ENCODE data around the gene VANGL1. TPM values are rescaled to one million over a fixed set of nuclear protein-coding genes. Genes with fewer than 3 reads are reported as not detected.

VANGL1 gene
- 5.9 and 9.4 TPM in 2 replicates for total RNA-seq (2016; rRNA removed; fragmentation: Illumina TruSeq; extraction: Trizol)
- total RNA-seq (2016; cell fraction: cytosol; rRNA removed; fragmentation: Illumina TruSeq; extraction: Trizol; ENCODE audit: low read depth) = 3.4 and 3.7 TPM in 2 replicates
- 5.7 and 8.5 TPM in 2 replicates for total RNA-seq (2016; cell fraction: insoluble cytoplasmic fraction; rRNA removed; fragmentation: Illumina TruSeq; extraction: Trizol)
- total RNA-seq (2016; cell fraction: membrane; rRNA removed; fragmentation: Illumina TruSeq; extraction: Trizol) = 5.7 and 6.0 TPM in 2 replicates
- total RNA-seq (2016; cell fraction: nucleus; rRNA removed; fragmentation: Illumina TruSeq; extraction: Trizol) = 10.0 and 12.8 TPM in 2 replicates
- 5.3 TPM in 2 replicates for polyA plus RNA-seq (2011; rRNA removed)
- polyA plus RNA-seq (2011; cell fraction: cytosol; rRNA removed) = 5.1 and 5.3 TPM in 2 replicates
- 4.1 and 5.0 TPM in 2 replicates for polyA plus RNA-seq (2011; cell fraction: nucleus; rRNA removed)
- polyA plus RNA-seq (2012) = 3.7 and 4.2 TPM in 2 replicates
- 1.4 and 1.6 TPM in 2 replicates for polyA plus RNA-seq (2016; cell fraction: cytosol; fragmentation: Illumina TruSeq; extraction: Trizol; ENCODE audit: low read depth)
- 4.2 and 5.8 TPM in 2 replicates for polyA plus RNA-seq (2016; cell fraction: insoluble cytoplasmic fraction; fragmentation: Illumina TruSeq; extraction: Trizol; ENCODE audit: low read depth)
- polyA plus RNA-seq (2016; cell fraction: membrane; fragmentation: Illumina TruSeq; extraction: Trizol; ENCODE audit: low read depth) = 2.6 and 2.7 TPM in 2 replicates
- 10.3 and 10.4 TPM in 2 replicates for polyA plus RNA-seq (2016; cell fraction: nucleus; fragmentation: Illumina TruSeq; extraction: Trizol; ENCODE audit: insufficient read depth, low read depth)
- 14.7 and 37.5 TPM in 2 replicates for polyA minus RNA-seq (2011; rRNA and poly(A)+ RNA removed; ENCODE audit: low replicate concordance)
- 4.2 and 5.7 TPM in 2 replicates for polyA minus RNA-seq (2011; cell fraction: cytosol; rRNA and poly(A)+ RNA removed)
- polyA minus RNA-seq (2011; cell fraction: nucleus; rRNA and poly(A)+ RNA removed) = 5.3 and 7.2 TPM in 2 replicates
- Bru-seq, nascent RNA = percentile 76 among the genes with signal in this experiment
- BruChase-seq, experiment 1, labeled RNA remaining after a 6-hour chase = percentile 67 among the genes with signal in this experiment
- BruChase-seq, experiment 2, labeled RNA remaining after a 2-hour chase = percentile 72 among the genes with signal in this experiment
- long read RNA-seq, experiment 1, full-length matches to known transcripts = 6 of 12 reads
- long read RNA-seq, experiment 1, partial matches to known transcripts = 4 of 12 reads
- long read RNA-seq, experiment 1, other reads (novel, unspliced or antisense) = 2 of 12 reads
- long read RNA-seq, experiment 2, full-length matches to known transcripts = 7 of 26 reads
- long read RNA-seq, experiment 2, partial matches to known transcripts = 3 of 26 reads
- long read RNA-seq, experiment 2, other reads (novel, unspliced or antisense) = 16 of 26 reads

DNA sequence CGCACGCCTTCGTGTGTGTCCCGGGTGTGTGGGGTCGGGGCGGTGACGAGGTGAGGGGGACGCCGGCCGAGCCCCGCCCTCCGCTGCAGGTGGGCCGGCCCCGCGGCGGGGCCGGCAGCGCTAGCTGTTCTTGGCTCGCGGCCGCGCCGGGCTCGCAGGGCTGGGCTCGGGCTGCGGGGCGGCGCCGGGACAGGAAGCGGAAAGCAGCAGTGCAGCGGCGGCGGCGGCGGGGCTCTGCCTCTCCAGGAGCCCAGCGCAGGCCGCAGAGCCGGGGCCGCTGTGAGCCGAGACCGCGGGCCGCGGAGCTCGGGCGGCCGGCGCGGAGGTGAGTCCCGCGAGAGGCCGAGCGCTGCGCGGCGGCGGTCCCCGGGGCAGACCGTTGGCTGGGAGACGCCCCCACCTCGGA lies at the start of gene VANGL1:
Gene VANGL1 (plus strand): TSS at position 209 of the 406 bp plus-strand sequence. CDS start 9,444 bp downstream, outside the sequence.
- H2AFZ ChIP-seq (ENCODE audit: low read length) = peak within 1 kb of the TSS; percentile 78
- ChIA-PET POLR2A (interaction anchor here (0.6 kb wide), 1 partner anchor 69 kb away, joined by 3 read pairs; no protein-coding TSS in a partner anchor), CTCF (ENCODE audit: low intra/inter-chr PET ratio, low total read pairs) (no interaction called here)
- H3K27me3 ChIP-seq (ENCODE audit: control insufficient read depth in 1 of 2, insufficient read depth in 2 of 2, low read length in 2 of 2) = peaks cover 0 to 2% of the 10 kb centered on the region in 2 experiments; a peak in 1 of 5 replicates
- H3K9ac ChIP-seq (ENCODE audit: insufficient read depth, low read depth, low read length) = peak within 1 kb of the TSS; percentile 77
- peak within 1 kb of the TSS; percentile 89 for H3K27ac ChIP-seq (ENCODE audit: extremely low read length, insufficient read depth, low read length)
- no peaks in the 10 kb centered on the region for H3K9me3 ChIP-seq (ENCODE audit: low read length)
- H3K36me3 ChIP-seq (replicated peaks in 1 of 2; ENCODE audit: control insufficient read depth in 1 of 2, insufficient read depth in 2 of 2, low read length in 2 of 2) = no peaks in the 10 kb centered on the region
- DNase-seq (ENCODE audit: low spot score) = peak; percentile 34
- in situ Hi-C loops (cut with HindIII; ENCODE audit: extremely low pct_ligation_motif_present, low pct_unique_long_range_greater_than_20kb) = no loop called here
- 0% methylated on average over 3 of the region's 61 CpGs for WGBS (ENCODE audit: low lambda C conversion rate)
- no TSS peak for BruUV-seq (replicated peaks)
- peaks cover 34% of the 10 kb centered on the region for H3K4me1 ChIP-seq (ENCODE audit: insufficient read depth, low read length)
- no peak for FAIRE-seq
- ATAC-seq = peak; percentile 85
- peak within 1 kb of the TSS; percentile 74 for H3K4me2 ChIP-seq (ENCODE audit: low read depth, low read length)
- peak within 1 kb of the TSS; percentile 75 to 92 (median 84) for H3K4me3 ChIP-seq (replicated peaks in 1 of 3; ENCODE audit: insufficient read depth in 1 of 3, low read depth in 2 of 3, low read length in 3 of 3)
- peaks cover 36% of the 10 kb centered on the region for H3K79me2 ChIP-seq (ENCODE audit: insufficient read depth, low read length)
- intact Hi-C loops (cut with micrococcal nuclease; ENCODE audit: unreplicated experiment) = loop anchor here (1.0 kb wide), 1 partner anchor 68 kb away; no protein-coding TSS in a partner anchor
- no peaks in the 10 kb centered on the region for H4K20me1 ChIP-seq (ENCODE audit: insufficient read depth, low read length)
- TF ChIP-seq PHF21A (CRISPR knock-in tag; IDR thresholded peaks at IDR 0.05) = no peak
- peak; percentile 3 for TF ChIP-seq RBM39 (IDR thresholded peaks at IDR 0.05; ENCODE audit: low read depth, low read length, poor library complexity, severe bottlenecking)
- TF ChIP-seq HOXA5 (CRISPR knock-in tag; IDR thresholded peaks at IDR 0.05) = 0 out of 2 replicates have a peak, but pooled peaks have one; percentile 47
- TF ChIP-seq ERF (CRISPR knock-in tag; IDR thresholded peaks at IDR 0.05) = 0 out of 2 replicates have a peak, but pooled peaks have one; percentile 11
- TF ChIP-seq ZNF788 (CRISPR knock-in tag; IDR thresholded peaks at IDR 0.05; ENCODE audit: borderline replicate concordance) = no peak
- peak; percentile 17 for TF ChIP-seq SKI (IDR thresholded peaks at IDR 0.05; ENCODE audit: partially characterized antibody)
- TF ChIP-seq ZFY (CRISPR knock-in tag; IDR thresholded peaks at IDR 0.05) = peak; percentile 91
- TF ChIP-seq, protein P1, sequence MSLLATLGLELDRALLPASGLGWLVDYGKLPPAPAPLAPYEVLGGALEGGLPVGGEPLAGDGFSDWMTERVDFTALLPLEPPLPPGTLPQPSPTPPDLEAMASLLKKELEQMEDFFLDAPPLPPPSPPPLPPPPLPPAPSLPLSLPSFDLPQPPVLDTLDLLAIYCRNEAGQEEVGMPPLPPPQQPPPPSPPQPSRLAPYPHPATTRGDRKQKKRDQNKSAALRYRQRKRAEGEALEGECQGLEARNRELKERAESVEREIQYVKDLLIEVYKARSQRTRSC (CRISPR knock-in tag; IDR thresholded peaks at IDR 0.05; ENCODE audit: low read depth) = 0 out of 2 replicates have a peak, but pooled peaks have one; percentile 16
- TF ChIP-seq, protein P2, sequence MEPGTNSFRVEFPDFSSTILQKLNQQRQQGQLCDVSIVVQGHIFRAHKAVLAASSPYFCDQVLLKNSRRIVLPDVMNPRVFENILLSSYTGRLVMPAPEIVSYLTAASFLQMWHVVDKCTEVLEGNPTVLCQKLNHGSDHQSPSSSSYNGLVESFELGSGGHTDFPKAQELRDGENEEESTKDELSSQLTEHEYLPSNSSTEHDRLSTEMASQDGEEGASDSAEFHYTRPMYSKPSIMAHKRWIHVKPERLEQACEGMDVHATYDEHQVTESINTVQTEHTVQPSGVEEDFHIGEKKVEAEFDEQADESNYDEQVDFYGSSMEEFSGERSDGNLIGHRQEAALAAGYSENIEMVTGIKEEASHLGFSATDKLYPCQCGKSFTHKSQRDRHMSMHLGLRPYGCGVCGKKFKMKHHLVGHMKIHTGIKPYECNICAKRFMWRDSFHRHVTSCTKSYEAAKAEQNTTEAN (CRISPR knock-in tag; conservative IDR thresholded peaks at IDR 0.05) = peak; percentile 47; the same call in 1 of the 2 replicates
- no peak for TF ChIP-seq KLF12 (CRISPR knock-in tag; IDR thresholded peaks at IDR 0.05; ENCODE audit: borderline replicate concordance)
- peak; percentile 51 for TF ChIP-seq RAD21 (CRISPR knock-in tag; IDR thresholded peaks at IDR 0.05)
- TF ChIP-seq ZSCAN31 (CRISPR knock-in tag; IDR thresholded peaks at IDR 0.05; ENCODE audit: low read depth) = peak; percentile 18; the same call in 1 of the 2 replicates
- TF ChIP-seq U2AF2 (IDR thresholded peaks at IDR 0.05; ENCODE audit: low read depth, low read length) = no peak
- TF ChIP-seq POLR2A (IDR thresholded peaks at IDR 0.05; ENCODE audit: insufficient read depth in 1 of 2, low read depth in 2 of 2, low read length in 2 of 2) = peak in 1 of 2 experiments; percentile 50; a peak in 2 of 4 replicates
- 0 out of 2 replicates have a peak, but pooled peaks have one; percentile 1 for TF ChIP-seq ETV5 (CRISPR knock-in tag; IDR thresholded peaks at IDR 0.05; ENCODE audit: borderline replicate concordance)
- TF ChIP-seq, protein P3, sequence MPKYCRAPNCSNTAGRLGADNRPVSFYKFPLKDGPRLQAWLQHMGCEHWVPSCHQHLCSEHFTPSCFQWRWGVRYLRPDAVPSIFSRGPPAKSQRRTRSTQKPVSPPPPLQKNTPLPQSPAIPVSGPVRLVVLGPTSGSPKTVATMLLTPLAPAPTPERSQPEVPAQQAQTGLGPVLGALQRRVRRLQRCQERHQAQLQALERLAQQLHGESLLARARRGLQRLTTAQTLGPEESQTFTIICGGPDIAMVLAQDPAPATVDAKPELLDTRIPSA (CRISPR knock-in tag; IDR thresholded peaks at IDR 0.05; ENCODE audit: borderline replicate concordance) = no peak
- TF ChIP-seq CHD2 (IDR thresholded peaks at IDR 0.05; ENCODE audit: low read depth, low read length) = peak; percentile 88
